Femur (tissue), 1 donor: ENCODE results near the gene TNFRSF1B.
A peak's percentile ranks its signal among the peaks of the same experiment; 100 is the strongest.
"Not testable (repeated sequence)": the region's sequence is repeated elsewhere in the genome, so short reads cannot be mapped to it uniquely, and the experiment has no call there.

Source experiments
- DNase-seq: peaks from one replicate; pipeline ENCODE4 v3.0.0-alpha.2; 2017

The TNFRSF1B gene

GRCh38 chr1:12194666-12195216, 27.9 kb downstream of the TNFRSF1B start:
- no peak for DNase-seq

- DNase-seq: no peak
These were observed 28.6 kb downstream of the TNFRSF1B start for GRCh38 chr1:12195416-12195815.

DNA sequence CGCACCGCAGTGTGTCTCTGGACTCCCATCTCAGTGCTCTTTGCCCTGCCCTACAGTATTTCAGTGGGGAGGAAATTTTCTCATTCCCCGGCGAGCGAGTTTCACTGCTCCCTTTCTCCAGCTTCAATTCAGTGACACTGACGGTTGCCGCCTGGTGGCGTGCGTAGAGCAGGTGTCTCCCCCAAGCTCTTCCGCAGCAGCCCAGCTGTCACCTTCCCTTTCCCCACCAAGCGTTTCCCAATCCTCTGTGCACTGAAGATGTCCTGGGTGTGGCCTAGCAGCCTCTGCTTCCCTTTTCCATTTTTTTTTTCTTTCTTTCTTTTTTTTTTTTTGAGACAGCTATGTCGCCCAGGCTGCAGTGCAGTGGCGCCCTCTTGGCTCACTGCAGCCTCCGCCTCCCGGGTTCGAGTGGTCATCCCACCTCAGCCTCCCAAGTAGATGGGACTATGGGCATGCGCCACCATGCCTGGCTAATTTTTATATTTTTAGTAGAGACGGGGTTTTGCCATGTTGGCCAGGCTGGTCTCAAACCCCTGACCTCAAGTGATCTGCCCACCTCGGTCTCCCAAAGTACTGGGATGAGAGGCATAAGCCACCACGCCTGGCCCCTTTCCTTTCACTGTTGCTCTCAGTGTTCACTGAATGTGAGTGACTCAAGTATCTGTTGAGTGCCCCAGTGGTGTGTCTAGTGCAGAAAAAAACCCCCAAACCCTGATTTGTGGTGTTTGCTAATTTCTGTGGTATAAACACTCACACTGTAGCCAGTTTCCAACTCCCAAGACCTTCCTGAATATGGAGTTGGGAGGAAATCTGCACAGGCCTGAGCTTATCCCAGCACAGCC, 30.1 kb downstream of the TNFRSF1B start:
- peak; percentile 50 for DNase-seq

- DNase-seq: no peak
These were observed 30.7 kb downstream of the TNFRSF1B start for GRCh38 chr1:12197483-12197880.

- DNase-seq: no peak
These were observed 33.4 kb downstream of the TNFRSF1B start for GRCh38 chr1:12200208-12200607.

- DNase-seq: no peak
These were observed 34.8 kb downstream of the TNFRSF1B start for GRCh38 chr1:12201352-12202189.

DNA sequence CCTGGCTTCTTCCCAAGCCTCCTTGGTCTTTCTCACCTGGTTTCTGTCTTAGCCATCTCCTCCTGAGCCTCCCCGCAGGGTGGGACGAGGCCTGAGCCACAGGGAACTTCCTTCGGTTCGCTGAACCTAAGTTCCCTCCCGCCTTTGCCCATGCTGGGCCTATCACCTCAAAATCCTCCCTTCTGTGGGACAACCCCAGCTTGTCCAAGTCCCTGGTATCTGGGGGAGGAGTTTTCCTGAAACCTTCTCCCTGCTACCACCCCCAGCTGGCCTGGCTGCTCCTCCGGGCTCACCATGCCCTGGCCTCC, 35.4 kb downstream of the TNFRSF1B start:
- no peak for DNase-seq

DNA sequence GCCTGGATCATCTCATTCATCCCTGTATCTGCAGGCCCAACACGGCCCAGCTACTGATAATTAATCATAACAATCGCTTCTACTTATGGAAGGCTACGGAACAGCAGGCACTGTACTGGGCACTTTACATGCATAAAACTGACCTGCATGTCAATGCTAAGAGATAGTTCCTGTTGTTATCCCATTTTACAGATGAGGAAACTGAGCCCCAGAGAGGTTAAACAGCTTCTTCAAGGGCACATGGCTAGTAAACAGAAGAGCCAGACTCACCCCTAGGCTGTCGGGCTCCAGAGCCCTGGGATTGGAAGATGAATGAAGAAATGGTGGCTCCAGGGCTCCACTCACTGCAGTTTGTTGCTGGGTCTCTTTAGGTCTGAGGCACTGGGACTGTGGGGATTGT, 35.8 kb downstream of the TNFRSF1B start:
- DNase-seq: no peak

- DNase-seq: no peak
These were observed 36.6 kb downstream of the TNFRSF1B start for GRCh38 chr1:12203216-12204007.

DNA sequence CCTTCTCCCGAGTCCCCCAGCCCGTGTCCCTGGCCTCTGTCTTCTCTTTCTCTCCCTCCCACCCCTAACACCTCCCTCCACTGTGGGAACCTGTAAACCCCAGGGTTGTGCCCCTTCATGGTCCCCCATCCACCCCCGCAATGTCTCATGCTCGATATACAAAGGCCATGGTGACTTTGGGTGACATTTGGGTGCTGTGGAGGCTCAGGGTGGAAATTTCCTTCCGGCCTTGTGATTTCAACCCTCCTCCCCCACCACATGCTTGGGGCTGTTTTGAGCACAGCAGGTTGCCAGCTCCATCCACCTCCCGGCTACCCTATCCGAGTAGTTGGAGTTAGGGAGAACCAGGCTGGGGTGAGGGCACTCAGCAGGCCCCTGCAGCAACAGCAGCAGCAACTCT, 37.3 kb downstream of the TNFRSF1B start:
- DNase-seq: no peak

GRCh38 chr1:12204754-12205658, 38.2 kb downstream of the TNFRSF1B start:
- no peak for DNase-seq

DNA sequence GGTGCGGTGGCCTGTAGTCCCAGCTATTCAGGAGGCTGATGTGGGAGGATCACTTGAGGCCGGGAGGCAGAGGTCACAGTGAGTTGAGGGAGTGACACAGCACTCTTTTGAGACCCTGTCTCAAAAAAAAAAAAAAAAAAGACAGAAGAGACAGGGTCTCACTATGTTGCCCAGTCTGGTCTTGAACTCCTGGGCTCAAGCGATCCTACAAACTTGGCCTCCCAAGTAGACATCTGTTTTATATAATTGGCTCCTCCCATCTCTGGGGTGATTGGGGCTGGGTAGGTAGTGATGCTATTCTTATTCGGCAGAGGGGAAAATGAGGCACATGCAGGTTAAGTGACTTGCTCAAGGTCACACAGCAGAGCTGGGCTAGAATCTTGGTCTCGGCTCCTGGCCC, 39.4 kb downstream of the TNFRSF1B start:
- no peak for DNase-seq

DNA sequence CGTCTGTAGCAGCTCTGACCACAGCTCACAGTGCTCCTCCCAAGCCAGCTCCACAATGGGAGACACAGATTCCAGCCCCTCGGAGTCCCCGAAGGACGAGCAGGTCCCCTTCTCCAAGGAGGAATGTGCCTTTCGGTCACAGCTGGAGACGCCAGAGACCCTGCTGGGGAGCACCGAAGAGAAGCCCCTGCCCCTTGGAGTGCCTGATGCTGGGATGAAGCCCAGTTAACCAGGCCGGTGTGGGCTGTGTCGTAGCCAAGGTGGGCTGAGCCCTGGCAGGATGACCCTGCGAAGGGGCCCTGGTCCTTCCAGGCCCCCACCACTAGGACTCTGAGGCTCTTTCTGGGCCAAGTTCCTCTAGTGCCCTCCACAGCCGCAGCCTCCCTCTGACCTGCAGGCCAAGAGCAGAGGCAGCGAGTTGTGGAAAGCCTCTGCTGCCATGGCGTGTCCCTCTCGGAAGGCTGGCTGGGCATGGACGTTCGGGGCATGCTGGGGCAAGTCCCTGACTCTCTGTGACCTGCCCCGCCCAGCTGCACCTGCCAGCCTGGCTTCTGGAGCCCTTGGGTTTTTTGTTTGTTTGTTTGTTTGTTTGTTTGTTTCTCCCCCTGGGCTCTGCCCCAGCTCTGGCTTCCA, 40.1 kb downstream of the TNFRSF1B start:
- DNase-seq: no peak

DNA sequence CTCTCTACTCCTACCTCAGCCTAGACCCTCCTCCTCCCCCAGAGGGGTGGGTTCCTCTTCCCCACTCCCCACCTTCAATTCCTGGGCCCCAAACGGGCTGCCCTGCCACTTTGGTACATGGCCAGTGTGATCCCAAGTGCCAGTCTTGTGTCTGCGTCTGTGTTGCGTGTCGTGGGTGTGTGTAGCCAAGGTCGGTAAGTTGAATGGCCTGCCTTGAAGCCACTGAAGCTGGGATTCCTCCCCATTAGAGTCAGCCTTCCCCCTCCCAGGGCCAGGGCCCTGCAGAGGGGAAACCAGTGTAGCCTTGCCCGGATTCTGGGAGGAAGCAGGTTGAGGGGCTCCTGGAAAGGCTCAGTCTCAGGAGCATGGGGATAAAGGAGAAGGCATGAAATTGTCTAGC, 41.5 kb downstream of the TNFRSF1B start:
- DNase-seq: no peak

- peak; percentile 89 for DNase-seq
These were observed 42.1 kb downstream of the TNFRSF1B start for GRCh38 chr1:12208764-12209494.

- no peak for DNase-seq
These were observed 42.7 kb downstream of the TNFRSF1B start for GRCh38 chr1:12209495-12209832.

DNA sequence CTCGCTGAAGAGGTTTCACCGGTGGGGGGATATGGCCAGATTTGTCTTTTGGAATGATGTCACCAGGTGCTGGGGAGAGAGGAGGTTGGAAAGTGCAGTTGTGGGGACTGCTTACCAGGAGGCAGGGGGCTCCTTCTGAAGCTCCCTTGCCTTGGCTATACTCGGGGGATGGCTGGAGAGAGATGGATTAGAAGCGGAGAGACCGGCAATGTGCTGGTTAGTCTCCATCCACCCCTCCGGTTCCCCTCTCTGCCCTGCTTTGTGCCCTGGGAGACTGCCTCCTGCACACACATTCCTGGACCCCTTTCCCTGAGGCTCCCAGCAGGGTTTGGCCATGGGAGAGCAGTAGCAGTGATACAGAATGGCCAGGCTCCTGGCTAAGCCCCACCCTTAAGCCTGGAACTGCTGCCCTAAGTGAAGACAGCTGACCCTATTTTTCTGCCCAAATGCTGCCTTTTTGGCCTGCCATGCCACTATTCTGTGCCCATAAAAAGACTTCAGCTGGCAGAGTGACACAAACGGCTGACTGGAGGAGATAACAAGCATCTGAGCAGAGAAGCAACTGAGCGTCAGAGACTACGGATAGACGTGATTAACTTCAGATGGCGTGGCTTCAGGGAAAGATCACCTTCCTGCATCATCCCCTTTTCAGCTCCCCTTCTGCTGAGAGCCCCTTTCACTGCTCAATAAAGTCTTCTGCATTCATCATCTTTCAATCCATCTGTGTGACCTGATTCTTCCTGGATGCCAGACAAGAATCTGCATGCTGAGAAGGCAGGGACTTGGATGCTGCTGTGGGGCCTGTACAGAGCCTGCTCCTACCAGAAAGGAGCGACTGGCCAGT, 48.5 kb downstream of the TNFRSF1B start:
- DNase-seq: no peak

DNA sequence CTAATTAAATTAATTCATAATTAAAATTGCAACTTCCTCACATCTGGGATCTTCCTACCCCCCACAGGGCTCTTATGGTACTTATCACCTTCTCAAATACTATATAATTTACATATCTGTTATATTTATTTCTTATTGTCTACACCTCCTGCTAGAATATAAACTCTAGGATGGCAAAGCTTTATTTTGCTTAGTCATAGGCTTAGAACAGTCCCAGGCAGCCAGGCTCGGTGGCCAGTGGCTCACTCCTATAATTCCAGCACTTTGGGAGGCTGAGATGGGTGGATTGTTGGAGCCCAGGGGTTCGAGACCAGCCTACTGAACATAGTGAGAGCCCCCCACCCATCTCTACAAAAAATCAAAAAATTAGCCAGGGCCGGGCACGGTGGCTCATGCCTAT, 53.0 kb downstream of the TNFRSF1B start:
- DNase-seq: no peak

- no peak for DNase-seq
These were observed 54.1 kb downstream of the TNFRSF1B start for GRCh38 chr1:12220890-12221289.

DNA sequence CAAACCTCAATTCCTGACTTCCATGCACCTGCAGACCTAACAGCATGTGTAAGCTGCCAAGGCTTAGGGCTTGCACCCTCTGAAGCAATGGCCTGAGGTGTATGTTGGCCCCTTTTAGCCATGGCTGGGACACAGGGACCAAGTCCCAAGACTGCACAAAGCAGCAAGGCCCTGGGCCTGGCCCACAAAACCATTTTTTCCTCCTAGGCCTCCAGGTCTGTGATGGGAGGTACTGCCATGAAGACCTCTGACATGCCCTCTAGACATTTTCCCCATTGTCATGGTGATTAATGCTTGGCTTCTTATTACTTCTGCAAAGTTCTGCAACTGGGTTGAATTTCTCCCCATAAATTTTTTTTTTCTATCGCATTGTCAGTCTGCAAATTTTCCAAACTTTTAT, 55.9 kb downstream of the TNFRSF1B start:
- DNase-seq: not testable (repeated sequence)
